ENCODE results near the gene SAMD14.

Gene SAMD14

DNA sequence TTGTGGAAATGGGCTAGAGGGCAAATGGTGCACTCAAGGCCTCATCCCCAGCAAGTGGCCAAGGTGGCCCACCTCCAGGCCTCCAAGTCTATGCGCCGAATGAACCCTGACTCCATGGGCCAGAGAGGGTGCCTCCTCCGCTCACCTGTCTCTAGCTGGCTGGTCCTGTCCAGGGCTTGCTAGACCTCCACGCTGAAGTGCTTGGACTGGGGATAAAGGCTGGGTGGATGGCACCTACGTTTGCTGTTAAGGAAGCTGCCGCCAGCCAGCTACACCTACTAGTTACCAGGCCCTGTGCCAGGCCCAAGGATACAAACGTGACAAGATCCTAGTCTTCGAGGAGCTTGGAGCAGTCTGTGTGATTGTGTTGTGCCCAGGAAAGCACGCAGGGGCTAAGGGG, 35.1 kb upstream of the SAMD14 start:
- DNase-seq = no peak

DNA sequence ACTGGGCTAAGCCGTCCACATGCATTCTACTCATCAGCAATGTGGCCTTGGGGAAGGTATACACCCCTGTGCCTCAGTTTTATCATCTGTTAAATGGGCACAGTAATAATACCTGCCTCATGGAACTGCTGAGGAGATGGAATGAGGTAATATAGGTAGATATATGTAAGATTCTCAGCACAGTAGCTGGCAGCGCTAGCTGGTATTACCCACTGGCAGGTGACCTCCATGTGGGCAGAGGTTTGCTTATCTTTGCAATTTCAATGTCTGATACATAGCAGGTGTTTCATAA, 34.7 kb upstream of the SAMD14 start:
- no peak for DNase-seq

DNA sequence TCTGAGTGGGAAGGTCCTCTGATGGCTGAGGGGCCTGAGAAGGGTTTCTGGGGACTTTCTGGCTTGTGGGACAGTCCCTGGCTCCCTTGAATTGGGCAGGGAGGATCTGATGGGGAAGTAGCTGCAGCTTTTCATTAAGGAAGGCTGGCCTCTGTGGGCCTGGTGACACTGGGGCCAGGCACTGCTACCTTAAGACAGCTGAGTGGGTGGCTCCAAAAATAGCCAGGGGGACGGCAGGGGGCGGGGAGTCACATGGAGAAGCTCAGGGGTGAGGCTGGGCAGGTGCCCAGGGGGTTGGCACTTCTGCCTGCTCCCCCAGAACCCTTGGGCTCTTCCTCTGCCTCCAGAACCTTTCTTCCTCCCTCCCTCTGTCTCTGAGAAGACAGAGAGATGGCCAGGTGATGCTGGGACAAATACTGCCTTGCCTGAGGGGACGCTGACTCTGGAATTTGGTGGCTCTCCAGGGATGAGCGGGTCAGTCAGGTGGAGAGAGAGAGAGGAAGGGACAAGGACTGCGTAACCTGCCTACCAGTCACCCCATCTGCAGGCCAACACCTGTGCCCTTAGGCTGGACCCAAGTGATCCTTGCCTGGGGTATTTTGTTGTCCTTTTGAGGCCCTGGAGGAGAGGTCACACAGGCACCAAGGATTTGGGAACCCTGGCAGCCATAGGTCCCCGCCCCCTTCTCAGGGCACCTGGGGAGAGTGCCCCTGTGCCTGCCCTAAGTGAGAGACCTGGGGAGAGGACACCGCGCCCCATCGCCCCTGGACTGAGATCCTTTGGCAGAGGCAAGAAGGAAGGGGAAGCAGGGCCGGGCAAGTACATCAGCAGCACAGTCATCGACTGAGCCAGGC, 34.1 kb upstream of the SAMD14 start:
- no peak for DNase-seq

DNA sequence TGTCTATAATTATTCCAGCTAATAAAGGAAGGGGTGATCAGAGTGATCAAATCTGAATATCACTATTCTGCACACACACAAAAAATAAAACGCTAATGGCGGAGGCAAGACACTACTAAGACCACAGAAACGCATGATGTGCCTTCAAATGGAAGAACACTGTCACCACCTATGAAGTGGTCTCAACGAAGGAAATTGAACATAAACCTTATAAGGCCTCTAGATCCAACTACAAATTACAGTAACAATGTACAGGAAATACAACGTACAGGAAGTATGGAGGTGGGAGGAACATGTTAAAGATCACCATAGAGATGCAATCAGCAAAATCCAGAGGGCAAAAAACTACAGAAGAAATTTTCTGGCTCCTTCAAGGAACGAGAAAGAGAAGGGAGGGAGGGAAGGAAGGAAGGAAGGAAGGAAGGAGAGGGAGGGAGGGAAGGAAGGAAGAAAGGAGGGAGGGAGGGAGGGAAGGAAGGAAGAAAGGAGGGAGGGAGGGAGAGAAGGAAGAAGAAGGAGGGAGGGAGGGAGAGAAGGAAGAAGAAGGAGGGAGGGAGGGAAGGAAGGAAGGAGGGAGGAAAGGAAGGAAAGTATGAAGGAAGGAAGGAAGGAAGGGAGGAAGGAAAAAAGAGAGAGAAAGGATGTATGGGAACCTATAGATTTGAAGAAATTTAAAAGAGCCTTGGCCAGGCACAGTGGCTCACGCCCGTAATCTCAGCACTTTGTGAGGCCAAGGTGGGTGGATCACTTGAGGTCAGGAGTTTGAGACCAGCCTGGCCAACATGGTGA, 32.7 kb upstream of the SAMD14 start:
- no peak for DNase-seq

DNA sequence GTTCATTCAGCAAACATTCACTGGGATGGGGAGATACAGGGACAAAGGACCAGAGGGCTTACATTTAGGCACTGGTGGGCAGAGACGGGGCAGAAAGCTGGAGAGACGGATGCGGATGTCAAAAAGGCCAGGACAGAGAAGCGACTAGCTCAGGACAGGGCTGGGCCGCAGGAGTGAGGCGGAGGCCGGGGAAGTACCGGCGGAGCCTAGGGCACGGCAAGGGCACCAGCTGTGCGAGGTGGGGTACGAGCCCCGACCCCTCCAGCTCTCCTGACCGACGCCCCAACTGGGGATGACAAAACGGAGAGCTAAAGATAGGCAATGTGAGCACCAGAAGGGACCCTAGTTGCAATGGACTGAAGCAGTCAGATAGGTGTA, 31.9 kb upstream of the SAMD14 start:
- DNase-seq = no peak

DNA sequence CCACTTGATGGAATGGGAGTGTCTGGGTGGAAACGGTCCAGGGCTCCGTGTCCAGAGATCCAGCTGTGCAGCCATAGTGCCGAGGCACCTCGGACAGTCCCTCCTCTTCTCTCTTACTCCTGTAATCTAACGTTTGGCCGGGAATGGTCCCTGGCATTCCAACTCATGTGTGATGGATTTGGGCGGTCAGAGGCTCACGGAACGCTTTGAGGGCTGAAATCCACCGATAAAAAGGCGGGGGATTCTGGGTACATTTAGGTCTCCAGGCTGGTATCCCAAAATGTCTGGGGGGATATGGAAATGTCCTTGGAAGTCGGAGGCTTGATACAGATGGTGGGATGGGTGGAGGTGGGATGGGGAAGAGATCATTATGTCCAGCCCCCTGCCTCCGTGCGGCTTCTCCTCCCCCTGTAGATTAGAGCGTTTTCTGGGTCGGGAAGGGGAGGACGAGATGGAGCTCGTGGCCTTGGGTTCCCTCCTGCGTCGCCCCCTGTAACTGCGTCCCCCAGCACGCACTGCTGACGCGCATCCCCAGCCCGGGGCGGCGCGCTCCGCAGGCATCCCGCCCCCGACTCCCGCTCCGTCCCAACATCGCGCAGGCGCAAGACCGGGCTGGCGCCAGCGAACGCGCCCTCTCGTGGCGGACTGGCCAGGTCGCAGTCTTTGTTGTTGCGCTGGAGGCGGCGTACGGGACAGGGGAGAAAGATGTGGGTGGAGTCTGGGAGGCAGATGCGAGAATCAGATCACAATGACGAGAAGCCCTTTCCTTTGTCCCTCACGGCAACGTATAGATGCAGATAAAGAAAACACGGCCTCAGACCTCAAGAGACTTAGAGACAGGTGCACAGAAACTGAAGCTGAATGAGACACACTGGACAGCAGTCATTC, 31.3 kb upstream of the SAMD14 start:
- no peak for DNase-seq

DNA sequence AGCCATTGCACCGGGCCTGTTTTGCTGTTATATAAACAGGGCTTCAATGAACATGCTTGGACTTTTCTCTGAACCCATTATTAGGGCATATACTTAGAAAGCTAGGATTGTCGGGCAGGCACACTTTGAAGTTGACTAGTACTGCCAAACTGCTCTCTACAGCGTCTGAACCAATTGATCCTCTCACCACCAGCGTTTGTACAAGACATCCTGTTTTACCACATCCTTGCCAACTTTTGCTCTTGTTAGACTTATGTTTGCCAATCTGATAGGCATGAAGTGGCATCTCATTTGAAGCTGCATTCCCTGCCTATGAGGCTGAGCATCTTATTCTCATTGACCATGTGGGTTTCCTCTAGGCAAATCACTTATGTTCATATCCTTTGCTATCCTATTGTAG, 27.9 kb upstream of the SAMD14 start:
- no peak for DNase-seq

DNA sequence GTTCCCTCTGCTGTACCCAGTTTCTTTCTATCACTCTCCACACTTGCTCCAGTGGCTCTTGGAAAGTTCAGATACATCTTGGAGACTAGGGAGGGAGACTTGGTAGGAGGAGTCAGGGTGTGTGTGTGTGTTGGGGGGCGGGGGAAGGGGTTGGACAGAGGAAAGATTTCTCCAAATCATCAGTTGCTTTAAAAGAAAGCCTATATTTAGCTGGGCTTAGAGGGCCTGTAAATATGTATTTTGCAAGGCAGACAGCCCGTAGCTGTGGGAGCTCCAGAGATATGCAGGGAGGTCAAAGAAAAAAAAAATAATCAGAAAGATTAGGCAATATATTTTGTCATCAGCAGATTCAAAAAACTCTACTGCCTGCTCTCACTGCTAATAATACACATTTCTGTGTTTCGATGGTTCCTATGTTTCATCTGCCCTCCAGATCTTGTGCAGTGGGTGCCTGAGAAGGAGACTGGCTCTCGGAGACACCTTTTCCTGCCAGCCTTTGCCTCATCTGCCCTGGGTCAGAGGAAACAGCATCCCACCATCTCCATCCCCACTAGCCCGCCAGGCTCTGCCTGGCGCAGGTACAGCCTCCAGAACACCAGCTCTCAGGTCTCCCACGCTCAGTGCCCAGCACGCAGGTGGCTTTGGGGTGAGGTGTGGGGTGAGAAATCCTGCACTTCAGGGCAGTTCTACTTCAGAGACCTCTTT, 25.3 kb upstream of the SAMD14 start:
- no peak for DNase-seq

DNA sequence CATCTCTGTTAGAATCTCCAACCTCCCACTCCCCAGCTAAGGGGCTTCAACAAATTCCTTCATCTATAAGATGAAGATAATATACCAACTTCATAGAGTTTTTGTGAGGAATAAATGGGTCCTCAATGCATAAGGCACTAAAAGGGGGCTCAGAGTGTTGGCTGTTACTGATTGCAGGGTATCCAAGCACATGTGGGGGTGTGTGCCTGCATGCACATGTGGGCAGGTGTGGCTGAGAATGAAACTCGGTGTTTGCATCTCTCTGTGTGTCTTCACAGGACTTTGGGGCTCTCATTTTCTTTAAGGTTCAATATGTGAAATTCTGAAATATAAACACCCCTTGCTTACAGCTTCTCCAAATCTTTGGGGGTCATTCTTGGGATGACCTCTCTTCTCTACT, 24.6 kb upstream of the SAMD14 start:
- no peak for DNase-seq

DNA sequence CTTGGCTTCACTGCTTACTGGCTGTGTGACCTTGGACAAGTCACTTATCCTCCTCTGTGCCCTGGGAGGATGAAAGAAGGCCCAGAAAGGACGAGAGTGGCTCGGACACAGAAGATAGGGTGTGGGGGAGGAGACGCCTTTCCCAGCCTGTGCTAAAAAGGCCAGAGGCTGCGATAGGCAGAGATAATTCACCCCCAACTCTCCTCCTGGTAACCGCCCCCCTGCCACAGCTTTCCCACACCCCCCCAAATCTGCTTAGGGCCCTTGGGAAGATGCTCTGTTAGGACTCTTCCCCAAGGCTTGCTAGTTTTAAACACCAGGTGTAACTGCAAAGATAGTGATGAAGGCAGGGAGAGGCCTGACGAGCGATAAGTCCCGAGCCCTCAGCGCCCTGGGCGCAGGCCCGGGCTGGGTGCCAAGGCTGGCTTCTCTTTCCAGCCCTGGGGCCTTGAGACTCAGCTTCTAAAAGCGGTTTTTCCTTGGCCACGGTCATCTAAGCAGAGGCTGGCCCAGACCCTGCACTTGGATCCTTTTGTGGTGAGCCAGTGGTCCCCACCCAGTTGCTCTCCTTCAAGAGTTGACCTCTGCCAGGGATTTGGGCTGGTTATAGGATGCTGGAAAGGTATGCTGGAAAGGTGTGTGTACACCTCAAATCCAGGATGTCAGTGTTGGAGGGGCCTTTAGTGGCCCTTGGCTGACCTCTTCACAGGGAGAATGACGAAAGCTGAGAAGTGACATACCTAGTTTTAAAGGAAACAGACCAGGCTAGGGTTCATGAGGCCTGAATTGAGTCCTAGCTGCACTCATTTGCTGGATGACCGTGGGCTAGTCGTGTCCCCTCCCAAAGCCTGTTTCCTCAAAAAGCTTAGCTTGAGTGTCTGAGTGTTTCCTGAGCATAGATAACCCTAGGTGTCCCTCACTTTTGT, 24.0 kb upstream of the SAMD14 start:
- DNase-seq = no peak

DNA sequence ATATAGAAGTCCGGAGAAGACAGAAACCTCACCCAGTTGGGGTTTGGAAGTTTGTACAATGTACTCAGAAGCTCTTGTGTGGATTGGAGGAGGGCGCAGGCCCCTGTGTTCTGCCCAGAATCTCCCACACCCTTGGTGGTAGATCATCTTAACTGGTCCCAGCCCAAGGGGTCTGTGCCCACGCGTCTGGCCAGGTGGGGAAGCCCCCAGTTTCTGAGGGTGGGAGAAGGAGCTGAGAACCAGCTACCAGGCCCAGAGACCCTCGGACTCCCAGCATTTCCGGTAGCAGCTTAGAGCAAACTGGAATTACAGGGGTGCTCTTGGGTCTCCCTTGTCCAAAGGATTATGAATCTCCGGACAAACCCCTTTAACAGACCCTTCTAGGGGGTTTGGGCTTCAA, 22.8 kb upstream of the SAMD14 start:
- DNase-seq = no peak

DNA sequence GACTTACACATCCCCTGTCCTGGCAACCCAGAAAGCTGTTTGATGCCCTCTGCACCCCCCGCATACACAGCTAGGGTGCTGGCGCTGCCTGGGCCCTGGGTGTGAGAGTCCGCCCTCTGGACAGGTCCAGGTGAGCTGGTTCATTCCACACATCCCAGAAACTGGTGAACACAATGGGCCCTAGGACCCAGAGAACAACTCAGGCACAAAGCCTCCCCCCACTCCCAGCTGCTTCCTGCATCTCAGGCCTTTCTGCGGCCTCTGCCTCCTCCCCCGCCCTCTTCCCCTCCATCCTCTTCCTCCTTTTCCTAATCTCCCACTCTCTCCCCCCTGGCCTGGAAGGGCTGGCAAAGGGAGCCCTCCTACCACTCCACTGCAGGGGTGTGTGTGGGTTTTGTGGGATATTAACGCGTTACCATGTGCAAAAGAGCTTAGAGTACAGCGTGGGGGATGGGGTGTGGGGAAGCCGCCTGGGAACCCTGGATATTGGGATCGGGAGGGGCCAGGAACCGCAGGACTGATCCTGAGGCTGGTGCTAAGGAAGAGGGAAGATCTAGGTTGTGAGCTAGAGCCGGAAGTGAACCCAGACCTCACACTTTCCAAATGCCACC, 22.1 kb upstream of the SAMD14 start:
- DNase-seq = no peak

DNA sequence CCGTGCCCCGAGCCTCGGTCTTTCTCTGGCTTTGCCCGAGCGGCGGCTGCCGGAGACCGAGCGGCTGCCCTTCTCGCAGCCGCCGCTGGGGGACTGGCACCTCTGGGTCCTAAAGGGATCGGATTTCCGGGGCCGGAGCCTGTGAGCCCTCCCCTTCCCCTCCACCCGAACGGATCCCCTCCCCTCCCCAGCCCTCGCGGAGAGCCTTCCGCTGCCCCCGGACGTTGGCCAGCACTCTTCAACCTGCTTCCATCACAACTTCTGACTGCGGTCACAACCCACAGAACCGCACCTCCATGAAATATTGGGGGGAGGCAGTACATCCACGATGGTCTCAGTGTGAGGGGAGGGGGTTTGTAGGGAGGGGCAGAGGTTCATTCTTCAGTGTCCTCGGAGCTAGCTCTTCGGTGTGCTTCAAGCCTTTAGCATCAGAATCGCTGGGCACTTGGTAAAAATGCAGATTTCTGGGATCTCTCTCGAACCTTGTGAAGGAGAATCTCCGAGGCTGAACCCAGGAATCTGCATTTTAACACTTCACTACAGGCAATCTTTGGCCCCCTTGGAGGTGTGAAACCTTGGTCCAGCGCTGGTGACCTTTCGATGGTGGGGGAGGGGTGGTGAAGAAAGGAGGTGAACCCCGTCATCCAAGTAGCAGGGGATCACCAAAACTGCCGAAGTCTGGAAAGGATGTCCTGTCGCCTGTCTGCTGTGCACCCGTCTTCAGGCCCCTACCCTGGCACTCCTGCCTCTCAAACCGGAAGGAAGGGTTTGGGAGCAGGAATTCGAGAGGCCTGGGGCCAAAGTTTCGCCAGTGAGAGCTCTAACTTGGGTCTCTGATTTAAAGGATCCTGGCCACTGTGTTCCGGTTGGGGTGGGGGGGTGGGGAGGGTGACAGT, 21.3 kb upstream of the SAMD14 start:
- no peak for DNase-seq

DNA sequence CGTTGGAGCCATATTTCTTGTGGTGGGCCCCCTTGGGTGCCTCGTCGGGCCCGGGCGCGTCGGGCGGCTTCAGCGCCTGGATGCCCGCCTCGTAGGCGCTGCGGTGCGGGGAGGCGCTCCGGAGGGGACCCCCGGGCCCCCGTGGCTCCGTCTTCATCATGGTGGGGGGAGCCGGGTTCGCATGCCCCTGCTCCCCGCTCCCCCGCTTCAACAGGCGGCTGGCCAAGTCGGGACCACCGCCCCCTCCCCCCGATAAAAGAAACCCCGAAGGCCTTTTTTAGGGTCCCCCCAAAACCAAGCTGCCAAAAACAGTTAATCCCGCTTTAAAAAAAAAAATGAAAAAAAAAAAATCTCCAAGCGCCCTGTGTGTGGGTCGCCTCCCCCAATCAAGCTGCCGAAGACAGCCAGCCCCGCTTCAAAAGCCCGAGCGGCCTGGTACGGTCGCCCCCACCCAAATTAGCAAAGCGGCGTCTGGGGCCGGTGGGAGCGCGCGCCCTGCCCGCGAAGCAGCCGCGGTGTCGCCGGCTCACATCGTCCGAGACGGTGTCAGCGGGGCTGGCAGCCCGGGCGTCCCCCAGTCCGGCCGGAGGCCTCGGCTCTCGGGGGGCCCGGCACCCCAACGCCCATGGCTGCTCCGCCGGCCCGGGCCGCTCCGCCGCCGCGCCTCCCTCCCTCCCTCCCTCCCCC, 20.5 kb upstream of the SAMD14 start, which contains the start of gene PPP1R9B:
PPP1R9B (minus strand) TSS at position 324 of the 687 bp plus-strand sequence; CDS start at position 160, 164 bp downstream.
- no peak for DNase-seq

DNA sequence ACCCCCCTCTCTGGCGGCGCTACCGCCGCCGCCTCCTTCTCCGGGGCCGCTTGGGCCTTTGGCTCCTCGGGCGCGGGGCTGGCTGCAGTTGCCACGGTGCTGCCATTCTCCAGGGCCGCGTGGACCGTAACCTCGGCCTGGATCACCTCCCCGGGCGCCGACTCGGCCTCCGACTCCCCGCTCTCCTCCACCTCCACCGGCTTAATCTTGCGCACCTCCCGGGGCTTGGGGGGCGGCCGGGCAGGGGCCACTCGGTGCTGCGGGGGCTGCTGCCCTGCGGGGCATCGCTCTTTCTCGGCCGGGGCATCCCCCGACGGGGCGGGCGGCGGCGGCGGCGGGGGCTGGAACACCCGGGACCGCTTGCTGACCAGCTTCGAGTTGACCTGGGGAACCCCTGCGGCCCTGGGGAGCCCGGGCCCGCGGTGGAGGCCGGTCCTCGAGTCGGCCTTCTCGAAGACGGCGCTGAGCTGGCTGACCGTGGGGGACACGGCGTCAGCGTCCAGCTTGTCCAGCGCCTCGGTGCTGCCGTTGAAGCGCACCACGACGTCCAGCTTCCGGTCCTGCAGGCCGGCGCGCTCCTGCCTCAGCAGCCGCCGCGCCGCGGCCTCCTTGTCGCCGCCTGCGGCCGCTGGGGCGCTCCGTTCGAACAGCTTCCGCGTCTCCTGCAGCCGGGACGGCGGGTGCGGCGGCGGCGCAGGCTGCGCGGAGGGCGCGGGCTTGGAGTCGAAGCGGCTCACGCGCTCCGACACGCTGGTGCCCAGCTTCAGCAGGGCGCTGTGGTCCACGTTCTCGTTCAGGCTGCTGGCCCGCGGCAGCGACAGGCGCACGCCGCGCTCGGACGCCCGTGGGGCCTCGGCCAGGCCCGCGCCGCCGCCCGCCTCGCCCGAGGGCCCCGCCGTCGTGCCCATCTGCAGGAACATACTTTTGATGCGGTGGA, 19.7 kb upstream of the SAMD14 start:
- no peak for DNase-seq

DNA sequence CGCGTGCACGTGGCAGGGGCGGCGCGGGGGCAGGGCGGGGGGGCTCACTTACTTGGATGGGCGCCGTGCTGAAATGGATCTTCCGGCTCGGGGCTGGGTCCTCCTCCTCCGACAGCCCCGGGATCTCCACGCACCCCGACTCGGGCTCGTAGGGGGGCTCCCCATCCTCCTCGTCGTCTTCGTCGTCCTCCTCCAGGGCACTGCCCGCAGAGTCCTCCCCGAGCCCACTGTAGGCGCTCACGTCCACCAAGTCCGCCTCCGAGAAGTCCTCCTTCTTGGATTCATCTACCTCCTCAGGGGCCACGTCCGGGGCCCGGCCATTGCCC, 19.1 kb upstream of the SAMD14 start:
- DNase-seq = no peak

DNA sequence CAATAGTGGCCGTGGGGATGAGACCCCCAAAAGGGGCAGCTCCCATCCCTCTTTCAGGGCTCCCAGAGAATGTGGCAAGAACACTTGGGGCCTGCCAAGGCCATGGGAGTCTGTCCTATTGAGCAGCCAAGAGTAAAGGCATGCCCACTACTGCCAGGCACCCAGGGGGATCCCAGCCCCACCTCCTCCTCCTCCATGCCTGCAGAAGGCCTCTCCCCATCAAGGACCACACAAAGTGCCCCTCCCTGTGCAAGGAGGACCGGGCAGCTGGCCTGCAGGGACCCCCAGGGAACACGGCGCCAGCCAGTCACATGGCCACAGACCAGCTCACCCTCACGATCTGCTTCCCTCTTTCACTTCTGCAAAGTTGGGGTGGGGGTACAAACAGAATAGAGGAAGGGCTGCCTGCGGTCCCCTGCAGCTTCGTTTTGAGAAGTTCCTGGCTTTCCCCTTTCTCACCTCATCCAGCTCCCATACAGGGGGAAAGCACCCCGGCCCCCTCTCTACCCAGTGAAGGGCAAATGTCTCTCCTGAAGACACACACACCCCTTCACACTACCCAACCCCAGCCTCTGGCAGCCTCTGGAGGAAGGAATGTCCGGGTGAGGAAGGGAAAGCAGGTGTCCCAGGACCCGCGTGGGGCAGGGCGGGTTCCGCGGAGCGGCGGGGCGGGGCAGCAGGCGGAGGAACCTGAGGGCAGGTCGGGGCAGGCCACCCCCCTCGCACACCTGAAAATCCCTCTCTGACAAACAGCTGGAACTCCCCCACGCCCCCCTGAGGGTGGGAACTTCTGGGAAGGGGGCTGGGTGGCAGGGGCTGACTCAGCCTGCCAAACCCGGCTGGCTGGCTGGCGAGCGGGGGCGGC, 18.5 kb upstream of the SAMD14 start:
- DNase-seq = no peak
